ENCODE measurements around the gene AFF1.

- no peak for TF ChIP-seq TAF1 (IDR thresholded peaks at IDR 0.05; ENCODE audit: borderline replicate concordance, insufficient read depth, low read length)
- no peak for TF ChIP-seq FOXP2 (optimal IDR thresholded peaks at IDR 0.05; ENCODE audit: borderline replicate concordance, extremely low read depth, extremely low read length, insufficient read depth)
- TF ChIP-seq POLR2AphosphoS5 (IDR thresholded peaks at IDR 0.05; ENCODE audit: low read depth, low read length), result no peak
Measured at GRCh38 chr4:87041141-87041540, 106.3 kb downstream of the AFF1 start.

Measured in PFSK-1 (cell line).